GM12801 (cell line): ENCODE data around the gene KRT8.

ENCODE experiments used
- CTCF ChIP-seq: IDR thresholded peaks from one replicate; pipeline ENCODE4 v1.5.1; 2011; ENCODE audit warnings: control low read depth; ENCODE audit not compliant: insufficient read length; ENCODE audit errors: extremely low read depth

KRT8 gene

DNA sequence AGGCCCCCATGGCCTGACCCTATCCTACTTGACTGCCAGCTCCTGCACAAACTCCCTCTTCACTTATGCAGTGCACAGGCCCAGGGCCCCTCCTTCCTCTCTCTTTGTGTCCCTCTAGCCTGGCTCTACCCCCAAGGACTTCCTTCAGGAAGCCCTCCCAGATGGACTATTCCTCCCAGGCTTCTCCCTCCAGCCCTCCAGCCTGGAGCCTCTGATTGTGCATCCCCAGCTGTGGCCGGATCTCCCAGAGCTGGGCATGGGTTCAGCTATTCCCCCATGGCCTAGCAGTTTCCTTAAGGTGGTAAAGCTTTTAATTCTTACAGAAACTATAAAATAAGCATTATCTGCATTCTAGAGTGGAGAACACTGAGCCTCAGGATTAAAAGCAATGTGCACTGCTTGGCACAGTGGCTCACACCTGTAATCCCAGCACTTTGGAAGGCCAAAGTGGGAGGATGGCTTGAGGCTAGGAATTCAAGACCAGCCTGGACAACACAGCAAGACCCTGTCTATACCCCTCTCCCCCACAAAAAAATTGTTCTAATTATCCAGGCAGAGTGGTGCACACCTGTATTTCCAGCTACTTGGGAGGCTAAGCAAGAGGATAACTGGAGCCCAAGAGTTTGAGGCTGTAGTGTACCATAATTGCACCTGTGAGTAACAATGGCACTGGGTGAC is 16.8 kb upstream of the KRT8 start:
- TF ChIP-seq CTCF: no peak

DNA sequence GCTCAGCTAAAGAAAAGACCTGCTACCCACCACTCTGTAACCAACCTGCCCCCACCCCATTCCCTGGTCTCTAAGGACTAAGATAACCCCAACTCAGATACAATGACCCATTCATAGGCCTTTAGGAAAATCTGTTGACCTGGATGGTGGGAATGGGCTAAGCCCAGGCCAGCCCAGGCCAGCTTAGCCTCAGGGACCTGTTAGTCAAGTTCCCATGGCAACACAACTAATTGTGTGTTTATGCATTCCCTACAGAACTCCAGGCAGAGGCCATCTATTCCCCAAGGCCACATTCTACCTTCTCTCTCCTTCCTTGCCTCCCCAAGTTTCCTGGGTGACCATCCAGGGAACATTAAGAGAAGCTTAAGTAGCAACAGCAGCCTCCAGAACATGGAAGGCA is 16.1 kb upstream of the KRT8 start:
- TF ChIP-seq CTCF: no peak

DNA sequence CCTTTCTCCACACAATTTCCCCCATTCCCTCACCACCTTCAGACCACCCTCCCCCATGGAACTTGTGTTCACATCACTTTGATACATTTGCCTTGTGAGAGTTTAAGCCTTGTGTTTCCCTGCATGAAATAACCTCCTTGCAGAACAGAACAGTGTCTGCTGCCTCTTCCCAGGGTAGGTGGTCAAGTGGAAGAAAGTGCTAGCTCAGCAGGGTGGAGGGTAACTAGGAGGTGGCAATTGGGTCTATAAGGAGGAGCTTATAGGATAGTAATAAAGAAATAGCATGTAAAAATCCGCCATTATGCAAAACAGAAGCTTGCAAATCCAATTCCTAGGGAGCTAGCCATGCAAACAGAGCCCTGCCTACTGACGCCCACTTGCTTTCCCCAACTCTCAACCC is 13.9 kb upstream of the KRT8 start:
- TF ChIP-seq CTCF: no peak

- TF ChIP-seq CTCF: no peak
Measured at GRCh38 chr12:52918351-52918750, 13.5 kb upstream of the KRT8 start.

- TF ChIP-seq CTCF: no peak
Measured at GRCh38 chr12:52917800-52918199, 12.9 kb upstream of the KRT8 start.

GRCh38 chr12:52916216-52916615 is 11.3 kb upstream of the KRT8 start:
- TF ChIP-seq CTCF: no peak

GRCh38 chr12:52915637-52916036 is 10.8 kb upstream of the KRT8 start:
- no peak for TF ChIP-seq CTCF
